GM23338 (cell line): ENCODE data around the gene ATAD1. TPM values are rescaled to one million over a fixed set of nuclear protein-coding genes. Genes with fewer than 3 reads are reported as not detected.
A peak's percentile ranks its signal among the peaks of the same experiment; 100 is the strongest.
"Not testable (repeated sequence)": the region's sequence is repeated elsewhere in the genome, so short reads cannot be mapped to it uniquely, and the experiment has no call there.

Experiments
- ATAC-seq: fragments of 200-7000 bp; cut with Tn5 transposase; 3 replicates; pipeline ENCODE4 v1.9.1; 2020
- DNase-seq: peaks from one replicate; pipeline ENCODE4 v3.0.0-alpha.2; 2015; ENCODE audit warnings: low spot score
- H2AFZ ChIP-seq: fragments of 200-600 bp; sonication (generic); 2 replicates; pipeline ENCODE4 v1.8.0; 2016; ENCODE audit warnings: antibody characterized with exemption, mild to moderate bottlenecking, moderate library complexity
- H3F3A ChIP-seq: fragments of 200-600 bp; sonication (generic); replicated peaks from 2 replicates; pipeline ENCODE4 v1.8.0; 2017; ENCODE audit warnings: antibody characterized with exemption, mixed run types, low read depth
- H3K27ac ChIP-seq: fragments of 200-600 bp; sonication (generic); 2 replicates; pipeline ENCODE4 v1.6.1; 2016; ENCODE audit warnings: low read depth
- H3K27me3 ChIP-seq: fragments of 200-600 bp; sonication (generic); 2 replicates; pipeline ENCODE4 v1.8.0; 2016; ENCODE audit warnings: mild to moderate bottlenecking, mixed run types, moderate library complexity; ENCODE audit not compliant: insufficient read depth
- H3K36me3 ChIP-seq: fragments of 200-600 bp; sonication (generic); 2 replicates; pipeline ENCODE4 v1.8.0; 2016; ENCODE audit warnings: mild to moderate bottlenecking; ENCODE audit not compliant: insufficient read depth
- H3K4me1 ChIP-seq: fragments of 200-600 bp; sonication (generic); 2 replicates; pipeline ENCODE4 v1.8.0; 2016; ENCODE audit warnings: mild to moderate bottlenecking, moderate library complexity; ENCODE audit not compliant: insufficient read depth
- H3K4me2 ChIP-seq: fragments of 200-600 bp; sonication (generic); 2 replicates; pipeline ENCODE4 v1.7.1; 2017; ENCODE audit warnings: mixed run types
- H3K4me3 ChIP-seq: fragments of 200-600 bp; sonication (generic); 2 replicates; pipeline ENCODE4 v1.6.1; 2016; ENCODE audit warnings: mixed run types
- H3K79me2 ChIP-seq: fragments of 200-600 bp; sonication (generic); replicated peaks from 2 replicates; pipeline ENCODE4 v1.8.0; 2017; ENCODE audit warnings: mild to moderate bottlenecking; ENCODE audit not compliant: insufficient read depth
- H3K9me2 ChIP-seq: fragments of 200-600 bp; sonication (generic); 2 replicates; pipeline ENCODE4 v1.8.0; 2017; ENCODE audit not compliant: insufficient read depth
- H4K20me1 ChIP-seq: fragments of 200-600 bp; sonication (generic); replicated peaks from 2 replicates; pipeline ENCODE4 v1.8.0; 2017; ENCODE audit warnings: mild to moderate bottlenecking; ENCODE audit not compliant: insufficient read depth
- H3K27ac Mint-ChIP-seq: 2 replicates; pipeline ENCODE4 v1.8.0; 2020; ENCODE audit warnings: inconsistent platforms, mild to moderate bottlenecking, moderate library complexity, mixed read lengths
- H3K27me3 Mint-ChIP-seq: 3 replicates; pipeline ENCODE4 v1.8.0; 2022; ENCODE audit warnings: low read depth, mild to moderate bottlenecking, moderate library complexity, mixed read lengths, inconsistent platforms; ENCODE audit not compliant: insufficient read depth, poor library complexity
- H3K36me3 Mint-ChIP-seq: 3 replicates; pipeline ENCODE4 v1.8.0; 2021; ENCODE audit warnings: low read depth, mild to moderate bottlenecking, inconsistent platforms, moderate library complexity, mixed read lengths
- H3K4me1 Mint-ChIP-seq: 3 replicates; pipeline ENCODE4 v1.8.0; 2020; ENCODE audit warnings: mild to moderate bottlenecking, inconsistent platforms, mixed read lengths
- H3K4me3 Mint-ChIP-seq: 3 replicates; pipeline ENCODE4 v1.8.0; 2021; ENCODE audit warnings: moderate library complexity, mild to moderate bottlenecking, inconsistent platforms, mixed read lengths
- H3K9me3 Mint-ChIP-seq: 3 replicates; pipeline ENCODE4 v1.8.0; 2020; ENCODE audit warnings: moderate library complexity, mild to moderate bottlenecking, inconsistent platforms, mixed read lengths
- CREB1 ChIP-seq: fragments of 250-450 bp; sonication (Bioruptor Pico); IDR thresholded peaks from 2 replicates; pipeline ENCODE4 v1.5.0; 2020; ENCODE audit warnings: low read depth, mild to moderate bottlenecking, moderate library complexity
- EZH2phosphoT487 ChIP-seq: fragments of 200-600 bp; sonication (generic); IDR thresholded peaks from one replicate; pipeline ENCODE4 v1.8.1; 2018; ENCODE audit warnings: antibody characterized with exemption; ENCODE audit not compliant: unreplicated experiment
- JUNB ChIP-seq: IDR thresholded peaks from one replicate; pipeline ENCODE4 v1.6.1; 2016; ENCODE audit warnings: antibody characterized with exemption; ENCODE audit not compliant: unreplicated experiment
- NANOG ChIP-seq: IDR thresholded peaks from 2 replicates; pipeline ENCODE4 v1.6.1; 2016; ENCODE audit warnings: antibody characterized with exemption, borderline replicate concordance
- POLR2AphosphoS5 ChIP-seq: IDR thresholded peaks from 2 replicates; pipeline ENCODE4 v1.6.1; 2016; ENCODE audit warnings: antibody characterized with exemption, low read depth
- STAT1 ChIP-seq: IDR thresholded peaks from one replicate; pipeline ENCODE4 v1.6.1; 2016; ENCODE audit warnings: antibody characterized with exemption; ENCODE audit not compliant: unreplicated experiment
- polyA plus RNA-seq: library from polyadenylated mRNA; unstranded; fragments of >200 nt; fragmentation: Nextera tagmentation; extraction: Ambion mirVana; gene quantifications from 2 replicates; pipeline ENCODE4 v1.2.1, GENCODE V29; 2016
- total RNA-seq: library from RNA; depleted of rRNA; stranded (reverse); fragments of >200 nt; shearing (Covaris generic); gene quantifications from 2 replicates; pipeline ENCODE4 v1.2.3, GENCODE V29; 2014
- TF ChIP-seq, protein P1 (sequence below), 2 experiments: fragments of 200-600 bp in 1 of 2; sonication (generic) in 1 of 2; conservative IDR thresholded peaks; 2 replicates each; pipeline versions ENCODE4 v1.5.1 to v1.6.1; 2016 to 2017; ENCODE audit warnings: antibody characterized with exemption in 2 of 2, low read depth in 2 of 2, mild to moderate bottlenecking in 2 of 2, moderate library complexity in 1 of 2
- TF ChIP-seq, protein P2 (sequence below): fragments of 250-450 bp; sonication (Bioruptor Pico); IDR thresholded peaks from 2 replicates; pipeline ENCODE4 v1.5.0; 2020; ENCODE audit warnings: mild to moderate bottlenecking, moderate library complexity

ATAD1 gene
- total and polyA plus RNA-seq, 2 experiments from 2014 or later, result 30.3 to 49.6 TPM

DNA sequence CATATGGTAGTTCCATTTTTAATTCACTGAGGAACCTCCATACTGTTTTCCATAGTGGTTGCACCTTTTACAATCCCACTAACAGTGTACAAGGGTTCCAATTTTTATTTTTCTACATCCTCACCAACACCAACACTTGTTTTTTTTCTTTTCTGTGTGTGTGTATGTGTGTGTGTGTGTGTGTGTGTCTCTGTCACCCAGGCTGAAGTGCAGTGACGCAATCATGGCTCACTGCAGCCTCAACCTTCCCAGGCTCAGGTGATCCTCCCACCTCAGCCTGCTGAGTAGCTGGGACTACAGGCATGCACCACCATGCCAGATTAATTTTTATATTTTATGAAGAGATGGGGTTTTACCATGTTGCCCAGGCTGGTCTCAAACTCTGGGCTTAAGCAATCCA lies 79.8 kb downstream of the ATAD1 start:
- H3K4me3 ChIP-seq, H3K36me3 Mint-ChIP-seq, ATAC-seq, DNase-seq, H3K9me2 ChIP-seq, H3K36me3 ChIP-seq, H3K4me1 ChIP-seq, H3K27ac Mint-ChIP-seq, H2AFZ ChIP-seq, H4K20me1 ChIP-seq, H3K27me3 ChIP-seq, H3K79me2 ChIP-seq, H3K27me3 Mint-ChIP-seq, H3K4me2 ChIP-seq, H3K4me3 Mint-ChIP-seq, H3K9me3 Mint-ChIP-seq, H3F3A ChIP-seq, H3K27ac ChIP-seq: not testable (repeated sequence)
- peaks cover 20% of the 10 kb centered on the region for H3K4me1 Mint-ChIP-seq

DNA sequence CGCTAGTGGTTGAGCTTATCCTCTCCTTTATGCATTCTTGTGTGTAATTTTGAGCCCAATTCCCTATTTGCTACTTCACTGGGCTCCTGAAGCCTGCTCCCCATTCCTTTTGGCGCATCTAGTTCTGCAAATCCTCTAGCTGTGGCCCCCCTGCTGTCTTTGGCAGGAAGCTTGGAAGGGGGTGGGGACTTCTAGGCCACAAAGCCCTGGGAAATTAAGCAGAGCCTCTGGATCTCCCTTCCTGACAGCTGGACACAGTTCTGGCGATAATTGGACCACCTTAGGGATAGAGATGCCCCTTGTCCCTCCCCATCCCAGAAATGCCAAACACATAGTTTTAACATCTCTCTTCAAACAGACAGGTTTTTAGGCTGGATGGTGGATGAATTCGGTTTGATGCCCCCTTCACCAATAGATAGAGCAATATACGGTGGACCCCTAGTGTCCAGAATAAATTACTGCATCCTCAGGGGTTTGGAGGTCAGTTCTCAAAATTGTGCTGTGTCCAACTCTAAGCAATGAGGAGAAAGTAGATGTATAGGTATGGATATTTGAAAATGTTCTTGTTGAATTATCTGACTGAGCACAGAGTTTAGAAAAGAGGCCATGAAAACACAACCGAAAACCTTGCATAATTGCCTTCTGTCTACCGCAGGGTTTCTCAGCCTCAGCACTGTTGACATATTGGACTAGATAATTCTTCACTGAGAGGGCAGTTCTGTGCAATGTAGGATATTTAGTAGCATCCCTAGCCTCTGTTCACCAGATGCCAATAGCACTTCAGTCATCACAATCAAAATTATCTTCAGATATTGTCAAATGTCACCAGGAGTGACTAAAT lies 82.8 kb downstream of the ATAD1 start:
- DNase-seq, result peak; percentile 95
- peaks cover 4% of the 10 kb centered on the region; the same call in 1 of the 2 replicates for H3F3A ChIP-seq
- H3K4me1 ChIP-seq, result peaks cover 10% of the 10 kb centered on the region
- no peaks in the 10 kb centered on the region for H3K79me2 ChIP-seq
- no peak overlapping the region for H2AFZ ChIP-seq
- peak overlapping the region; percentile 73 for H3K4me2 ChIP-seq
- peaks cover 22% of the 10 kb centered on the region for H3K4me1 Mint-ChIP-seq
- H3K36me3 Mint-ChIP-seq, result peaks cover 7% of the 10 kb centered on the region; the same call in 1 of the 3 replicates
- peak; percentile 96 for ATAC-seq
- no peaks in the 10 kb centered on the region for H3K27me3 Mint-ChIP-seq
- peak overlapping the region; percentile 60 for H3K4me3 Mint-ChIP-seq
- no peaks in the 10 kb centered on the region; the same call in 1 of the 3 replicates for H3K9me3 Mint-ChIP-seq
- H3K9me2 ChIP-seq, result peaks cover 5% of the 10 kb centered on the region
- H4K20me1 ChIP-seq, result no peaks in the 10 kb centered on the region
- H3K4me3 ChIP-seq, result peak overlapping the region; percentile 39
- TF ChIP-seq, protein P1, sequence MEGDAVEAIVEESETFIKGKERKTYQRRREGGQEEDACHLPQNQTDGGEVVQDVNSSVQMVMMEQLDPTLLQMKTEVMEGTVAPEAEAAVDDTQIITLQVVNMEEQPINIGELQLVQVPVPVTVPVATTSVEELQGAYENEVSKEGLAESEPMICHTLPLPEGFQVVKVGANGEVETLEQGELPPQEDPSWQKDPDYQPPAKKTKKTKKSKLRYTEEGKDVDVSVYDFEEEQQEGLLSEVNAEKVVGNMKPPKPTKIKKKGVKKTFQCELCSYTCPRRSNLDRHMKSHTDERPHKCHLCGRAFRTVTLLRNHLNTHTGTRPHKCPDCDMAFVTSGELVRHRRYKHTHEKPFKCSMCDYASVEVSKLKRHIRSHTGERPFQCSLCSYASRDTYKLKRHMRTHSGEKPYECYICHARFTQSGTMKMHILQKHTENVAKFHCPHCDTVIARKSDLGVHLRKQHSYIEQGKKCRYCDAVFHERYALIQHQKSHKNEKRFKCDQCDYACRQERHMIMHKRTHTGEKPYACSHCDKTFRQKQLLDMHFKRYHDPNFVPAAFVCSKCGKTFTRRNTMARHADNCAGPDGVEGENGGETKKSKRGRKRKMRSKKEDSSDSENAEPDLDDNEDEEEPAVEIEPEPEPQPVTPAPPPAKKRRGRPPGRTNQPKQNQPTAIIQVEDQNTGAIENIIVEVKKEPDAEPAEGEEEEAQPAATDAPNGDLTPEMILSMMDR (conservative IDR thresholded peaks at IDR 0.05; ENCODE audit: low read depth in 2 of 2), result peak; percentile 82 to 96
- TF ChIP-seq STAT1, result no peak
- peak overlapping the region; percentile 46; the same call in 1 of the 2 replicates for H3K27ac Mint-ChIP-seq
- H3K27ac ChIP-seq, result peak overlapping the region; percentile 72; the same call in 1 of the 2 replicates
- no peaks in the 10 kb centered on the region for H3K36me3 ChIP-seq
- no peaks in the 10 kb centered on the region for H3K27me3 ChIP-seq

DNA sequence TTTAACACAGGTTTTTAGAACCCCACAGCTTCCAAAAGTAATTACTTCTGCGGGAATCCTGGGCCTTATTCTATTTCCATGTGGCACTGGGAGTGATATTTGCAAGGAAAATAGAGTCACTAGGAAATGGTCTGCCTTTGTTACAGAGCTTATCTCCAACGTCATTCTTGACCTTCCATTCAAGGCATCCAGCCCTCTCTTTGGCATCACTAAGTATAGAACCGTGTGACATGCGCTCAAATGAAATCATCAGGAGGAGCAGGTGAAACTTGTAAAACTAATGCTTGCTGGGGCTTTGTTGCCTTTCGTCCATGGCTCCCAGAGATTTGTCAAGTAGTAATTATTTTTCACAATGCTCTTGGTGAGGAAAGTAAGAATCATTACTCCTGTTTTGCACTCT lies 84.9 kb downstream of the ATAD1 start:
- Histone ChIP-seq H3K36me3 (no peaks in the 10 kb centered on the region), H4K20me1 (no peaks in the 10 kb centered on the region), H3K79me2 (no peaks in the 10 kb centered on the region), H3K4me2 (no peak overlapping the region), H3K27me3 (no peaks in the 10 kb centered on the region), H3K27ac (no peak overlapping the region), H2AFZ (no peak overlapping the region), H3K4me1 (peaks cover 19% of the 10 kb centered on the region), H3F3A (peaks cover 4% of the 10 kb centered on the region; the same call in 1 of the 2 replicates), H3K4me3 (no peak overlapping the region), H3K9me2 (peaks cover 10% of the 10 kb centered on the region)
- no peak for DNase-seq
- Mint-ChIP-seq H3K36me3 (peaks cover 7% of the 10 kb centered on the region; the same call in 1 of the 3 replicates), H3K9me3 (no peaks in the 10 kb centered on the region; the same call in 1 of the 3 replicates), H3K4me3 (no peak overlapping the region), H3K27me3 (peaks cover 2% of the 10 kb centered on the region), H3K27ac (no peak overlapping the region), H3K4me1 (peaks cover 31% of the 10 kb centered on the region)
- no peak for ATAC-seq
- TF ChIP-seq STAT1 (no peak), POLR2AphosphoS5 (no peak), EZH2phosphoT487 (no peak), JUNB (no peak), CREB1 (no peak), NANOG (no peak)
- TF ChIP-seq, protein P2, sequence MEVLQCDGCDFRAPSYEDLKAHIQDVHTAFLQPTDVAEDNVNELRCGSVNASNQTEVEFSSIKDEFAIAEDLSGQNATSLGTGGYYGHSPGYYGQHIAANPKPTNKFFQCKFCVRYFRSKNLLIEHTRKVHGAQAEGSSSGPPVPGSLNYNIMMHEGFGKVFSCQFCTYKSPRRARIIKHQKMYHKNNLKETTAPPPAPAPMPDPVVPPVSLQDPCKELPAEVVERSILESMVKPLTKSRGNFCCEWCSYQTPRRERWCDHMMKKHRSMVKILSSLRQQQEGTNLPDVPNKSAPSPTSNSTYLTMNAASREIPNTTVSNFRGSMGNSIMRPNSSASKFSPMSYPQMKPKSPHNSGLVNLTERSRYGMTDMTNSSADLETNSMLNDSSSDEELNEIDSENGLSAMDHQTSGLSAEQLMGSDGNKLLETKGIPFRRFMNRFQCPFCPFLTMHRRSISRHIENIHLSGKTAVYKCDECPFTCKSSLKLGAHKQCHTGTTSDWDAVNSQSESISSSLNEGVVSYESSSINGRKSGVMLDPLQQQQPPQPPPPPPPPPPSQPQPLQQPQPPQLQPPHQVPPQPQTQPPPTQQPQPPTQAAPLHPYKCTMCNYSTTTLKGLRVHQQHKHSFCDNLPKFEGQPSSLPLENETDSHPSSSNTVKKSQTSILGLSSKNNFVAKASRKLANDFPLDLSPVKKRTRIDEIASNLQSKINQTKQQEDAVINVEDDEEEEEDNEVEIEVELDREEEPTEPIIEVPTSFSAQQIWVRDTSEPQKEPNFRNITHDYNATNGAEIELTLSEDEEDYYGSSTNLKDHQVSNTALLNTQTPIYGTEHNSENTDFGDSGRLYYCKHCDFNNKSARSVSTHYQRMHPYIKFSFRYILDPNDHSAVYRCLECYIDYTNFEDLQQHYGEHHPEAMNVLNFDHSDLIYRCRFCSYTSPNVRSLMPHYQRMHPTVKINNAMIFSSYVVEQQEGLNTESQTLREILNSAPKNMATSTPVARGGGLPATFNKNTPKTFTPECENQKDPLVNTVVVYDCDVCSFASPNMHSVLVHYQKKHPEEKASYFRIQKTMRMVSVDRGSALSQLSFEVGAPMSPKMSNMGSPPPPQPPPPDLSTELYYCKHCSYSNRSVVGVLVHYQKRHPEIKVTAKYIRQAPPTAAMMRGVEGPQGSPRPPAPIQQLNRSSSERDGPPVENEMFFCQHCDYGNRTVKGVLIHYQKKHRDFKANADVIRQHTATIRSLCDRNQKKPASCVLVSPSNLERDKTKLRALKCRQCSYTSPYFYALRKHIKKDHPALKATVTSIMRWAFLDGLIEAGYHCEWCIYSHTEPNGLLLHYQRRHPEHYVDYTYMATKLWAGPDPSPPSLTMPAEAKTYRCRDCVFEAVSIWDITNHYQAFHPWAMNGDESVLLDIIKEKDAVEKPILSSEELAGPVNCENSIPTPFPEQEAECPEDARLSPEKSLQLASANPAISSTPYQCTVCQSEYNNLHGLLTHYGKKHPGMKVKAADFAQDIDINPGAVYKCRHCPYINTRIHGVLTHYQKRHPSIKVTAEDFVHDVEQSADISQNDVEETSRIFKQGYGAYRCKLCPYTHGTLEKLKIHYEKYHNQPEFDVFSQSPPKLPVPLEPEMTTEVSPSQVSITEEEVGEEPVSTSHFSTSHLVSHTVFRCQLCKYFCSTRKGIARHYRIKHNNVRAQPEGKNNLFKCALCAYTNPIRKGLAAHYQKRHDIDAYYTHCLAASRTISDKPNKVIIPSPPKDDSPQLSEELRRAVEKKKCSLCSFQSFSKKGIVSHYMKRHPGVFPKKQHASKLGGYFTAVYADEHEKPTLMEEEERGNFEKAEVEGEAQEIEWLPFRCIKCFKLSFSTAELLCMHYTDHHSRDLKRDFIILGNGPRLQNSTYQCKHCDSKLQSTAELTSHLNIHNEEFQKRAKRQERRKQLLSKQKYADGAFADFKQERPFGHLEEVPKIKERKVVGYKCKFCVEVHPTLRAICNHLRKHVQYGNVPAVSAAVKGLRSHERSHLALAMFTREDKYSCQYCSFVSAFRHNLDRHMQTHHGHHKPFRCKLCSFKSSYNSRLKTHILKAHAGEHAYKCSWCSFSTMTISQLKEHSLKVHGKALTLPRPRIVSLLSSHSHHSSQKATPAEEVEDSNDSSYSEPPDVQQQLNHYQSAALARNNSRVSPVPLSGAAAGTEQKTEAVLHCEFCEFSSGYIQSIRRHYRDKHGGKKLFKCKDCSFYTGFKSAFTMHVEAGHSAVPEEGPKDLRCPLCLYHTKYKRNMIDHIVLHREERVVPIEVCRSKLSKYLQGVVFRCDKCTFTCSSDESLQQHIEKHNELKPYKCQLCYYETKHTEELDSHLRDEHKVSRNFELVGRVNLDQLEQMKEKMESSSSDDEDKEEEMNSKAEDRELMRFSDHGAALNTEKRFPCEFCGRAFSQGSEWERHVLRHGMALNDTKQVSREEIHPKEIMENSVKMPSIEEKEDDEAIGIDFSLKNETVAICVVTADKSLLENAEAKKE (CRISPR knock-in tag), result no peak
